Neural cell (in vitro differentiated cells): ENCODE measurements around the gene TEX30.

Experiments used
- CTCF ChIP-seq: fragments of 450-650 bp; IDR thresholded peaks from 2 replicates; pipeline ENCODE4 v1.5.1; 2014; ENCODE audit warnings: antibody characterized with exemption, mild to moderate bottlenecking, moderate library complexity; ENCODE audit not compliant: poor library complexity, severe bottlenecking
- EP300 ChIP-seq: fragments of 450-650 bp; conservative IDR thresholded peaks from 2 replicates; pipeline ENCODE4 v1.6.1; 2014; ENCODE audit warnings: antibody characterized with exemption, mild to moderate bottlenecking, moderate library complexity; ENCODE audit not compliant: poor library complexity, severe bottlenecking

- TF ChIP-seq EP300 (no peak), CTCF (no peak)
Observed at GRCh38 chr13:102718746-102719145, 54.8 kb downstream of the TEX30 start.
